ENCODE results near the gene EIF4G1.
"Not testable (repeated sequence)": the region's sequence is repeated elsewhere in the genome, so short reads cannot be mapped to it uniquely, and the experiment has no call there.

Gene EIF4G1

GRCh38 chr3:184334470-184335158 lies 20.2 kb downstream of the EIF4G1 start:
- peak in 1 of 2 donors; percentile 35 for DNase-seq

- DNase-seq: no peak
These were observed 20.9 kb downstream of the EIF4G1 start for GRCh38 chr3:184335291-184335660.

GRCh38 chr3:184335661-184336546 lies 21.5 kb downstream of the EIF4G1 start:
- peak; percentile 72 to 84 for DNase-seq

- DNase-seq: peak; percentile 59 to 69
These were observed 22.4 kb downstream of the EIF4G1 start for GRCh38 chr3:184336547-184337398.

- DNase-seq: no peak
These were observed 23.0 kb downstream of the EIF4G1 start, which contains the start of gene FAM131A for GRCh38 chr3:184337399-184337714. TSS of gene FAM131A (plus strand) at chr3:184337600. CDS start at chr3:184337631, 31 bp downstream.

GRCh38 chr3:184337981-184338380 lies 23.6 kb downstream of the EIF4G1 start:
- no peak for DNase-seq

- DNase-seq: peak; percentile 33 to 76
These were observed 24.1 kb downstream of the EIF4G1 start for GRCh38 chr3:184338511-184338945.

- DNase-seq: no peak
These were observed 24.6 kb downstream of the EIF4G1 start for GRCh38 chr3:184339001-184339400.

- DNase-seq: not testable (repeated sequence)
These were observed 25.2 kb downstream of the EIF4G1 start for GRCh38 chr3:184339451-184340135.

- no peak for DNase-seq
These were observed 27.5 kb downstream of the EIF4G1 start for GRCh38 chr3:184341925-184342324.

GRCh38 chr3:184343200-184343876 lies 28.9 kb downstream of the EIF4G1 start:
- DNase-seq: no peak

- DNase-seq: no peak
These were observed 30.3 kb downstream of the EIF4G1 start for GRCh38 chr3:184344579-184345316.

GRCh38 chr3:184345317-184346144 lies 31.1 kb downstream of the EIF4G1 start:
- DNase-seq: peak; percentile 83 to 87

GRCh38 chr3:184346480-184347190 lies 32.2 kb downstream of the EIF4G1 start:
- DNase-seq: no peak

GRCh38 chr3:184347321-184348056 lies 33.1 kb downstream of the EIF4G1 start:
- no peak for DNase-seq

- no peak for DNase-seq
These were observed 33.6 kb downstream of the EIF4G1 start for GRCh38 chr3:184348057-184348382.

- DNase-seq: no peak
These were observed 35.4 kb downstream of the EIF4G1 start for GRCh38 chr3:184349563-184350470.

- DNase-seq: no peak
These were observed 36.2 kb downstream of the EIF4G1 start for GRCh38 chr3:184350618-184351017.
